CD14-positive monocyte (primary cell): ENCODE data around the gene PARG. TPM values are rescaled to one million over a fixed set of nuclear protein-coding genes. Genes with fewer than 3 reads are reported as not detected.

Experiments
- DNase-seq, 3 donors: peaks; one replicate each; pipeline ENCODE4 v3.0.0-alpha.2; 2011 to 2022
- H2AFZ ChIP-seq: 2 replicates; pipeline ENCODE4 v1.6.0; 2012; ENCODE audit warnings: mild to moderate bottlenecking, low read depth, low read length, inconsistent platforms; ENCODE audit not compliant: insufficient read depth, poor library complexity, severe bottlenecking
- H3K27ac ChIP-seq, 2 donors: 1 replicate in 1 of 2; 2 replicates in 1 of 2; pipeline ENCODE4 v1.5.1; 2012 to 2013; ENCODE audit warnings: low read length in 2 of 2, control low read depth in 1 of 2, inconsistent platforms in 1 of 2, low read depth in 1 of 2, mild to moderate bottlenecking in 1 of 2
- H3K27me3 ChIP-seq, 2 donors: one replicate each; pipeline versions ENCODE4 v1.6.0 to v1.6.1; 2011 to 2013; ENCODE audit warnings: low read length in 2 of 2; ENCODE audit not compliant: control insufficient read depth in 2 of 2, insufficient read depth in 2 of 2
- H3K36me3 ChIP-seq, 2 donors: replicated peaks in 1 of 2; 1 replicate in 1 of 2; 2 replicates in 1 of 2; pipeline versions ENCODE4 v1.5.1 to v1.6.1; 2012 to 2013; ENCODE audit warnings: low read length in 2 of 2, control low read depth in 1 of 2, inconsistent platforms in 1 of 2, mild to moderate bottlenecking in 1 of 2; ENCODE audit not compliant: insufficient read depth in 2 of 2, control insufficient read depth in 1 of 2
- H3K4me1 ChIP-seq, 2 donors: 1 replicate in 1 of 2; 2 replicates in 1 of 2; pipeline versions ENCODE4 v1.5.1 to v1.6.1; 2012 to 2013; ENCODE audit warnings: low read length in 2 of 2, control low read depth in 1 of 2, inconsistent platforms in 1 of 2, mild to moderate bottlenecking in 1 of 2, moderate library complexity in 1 of 2; ENCODE audit not compliant: insufficient read depth in 2 of 2, control insufficient read depth in 1 of 2
- H3K4me2 ChIP-seq: replicated peaks from 2 replicates; pipeline ENCODE3; 2012; ENCODE audit warnings: low read length, moderate library complexity, mild to moderate bottlenecking; ENCODE audit not compliant: poor library complexity, severe bottlenecking; ENCODE audit errors: extremely low read depth
- H3K4me3 ChIP-seq, 3 experiments: fragments of 200-600 bp in 1 of 3; sonication (generic) in 1 of 3; replicated peaks in 1 of 3; 1 replicate in 2 of 3; 2 replicates in 1 of 3; pipeline ENCODE4 v1.5.1; 2011 to 2013; ENCODE audit warnings: low read length in 3 of 3, mild to moderate bottlenecking in 3 of 3, control low read depth in 2 of 3, low read depth in 2 of 3, inconsistent platforms in 1 of 3, moderate library complexity in 1 of 3
- H3K79me2 ChIP-seq: 2 replicates; pipeline ENCODE4 v1.6.0; 2012; ENCODE audit warnings: mild to moderate bottlenecking, control low read depth, inconsistent platforms, low read length, moderate library complexity; ENCODE audit not compliant: insufficient read depth
- H3K9ac ChIP-seq: 2 replicates; pipeline ENCODE4 v1.6.0; 2017; ENCODE audit warnings: low read length, mild to moderate bottlenecking; ENCODE audit not compliant: insufficient read depth, poor library complexity, severe bottlenecking
- H3K9me3 ChIP-seq, 2 donors: replicated peaks in 1 of 2; 1 replicate in 1 of 2; 2 replicates in 1 of 2; pipeline versions ENCODE4 v1.5.1 to v1.6.1; 2012 to 2013; ENCODE audit warnings: low read length in 2 of 2, control low read depth in 1 of 2; ENCODE audit not compliant: control insufficient read depth in 1 of 2, insufficient read depth in 1 of 2
- H4K20me1 ChIP-seq: 2 replicates; pipeline ENCODE4 v1.6.0; 2012; ENCODE audit warnings: mild to moderate bottlenecking, low read length, control low read depth, moderate library complexity; ENCODE audit not compliant: insufficient read depth
- H3K27ac Mint-ChIP-seq, 7 donors: one replicate each; pipeline ENCODE4 v1.8.0; 2020; ENCODE audit warnings: mild to moderate bottlenecking in 7 of 7, mixed read lengths in 7 of 7, moderate library complexity in 6 of 7, inconsistent platforms in 2 of 7
- H3K27me3 Mint-ChIP-seq, 3 donors: one replicate each; pipeline ENCODE4 v1.8.0; 2021 to 2022; ENCODE audit warnings: low read depth in 3 of 3, mild to moderate bottlenecking in 3 of 3, mixed read lengths in 3 of 3, moderate library complexity in 3 of 3, inconsistent platforms in 1 of 3
- H3K36me3 Mint-ChIP-seq, 2 donors: one replicate each; pipeline ENCODE4 v1.8.0; 2020; ENCODE audit warnings: mixed read lengths in 2 of 2, inconsistent platforms in 1 of 2, mild to moderate bottlenecking in 1 of 2
- H3K4me1 Mint-ChIP-seq: one replicate; pipeline ENCODE4 v1.8.0; 2020; ENCODE audit warnings: mild to moderate bottlenecking, mixed read lengths
- H3K4me3 Mint-ChIP-seq, 2 donors: one replicate each; pipeline ENCODE4 v1.8.0; 2020; ENCODE audit warnings: mild to moderate bottlenecking in 2 of 2, mixed read lengths in 2 of 2, moderate library complexity in 1 of 2
- H3K9me3 Mint-ChIP-seq, 7 donors: one replicate each; pipeline ENCODE4 v1.8.0; 2020 to 2022; ENCODE audit warnings: mixed read lengths in 7 of 7, mild to moderate bottlenecking in 6 of 7, moderate library complexity in 6 of 7, inconsistent platforms in 2 of 7
- CTCF ChIP-seq: fragments of 200-600 bp; IDR thresholded peaks from one replicate; pipeline ENCODE4 v1.8.0; 2022; ENCODE audit warnings: antibody characterized with exemption, mild to moderate bottlenecking
- WGBS: methylation state at CpG from one replicate; pipeline ENCODE4 v1.1.5; 2013; ENCODE audit warnings: missing lambda C conversion rate; ENCODE audit not compliant: insufficient coverage; 5-methylcytosine and 5-hydroxymethylcytosine counted together
- intact Hi-C, 2 donors: fragments of 100-400 bp; cut with micrococcal nuclease; formaldehyde crosslinking; loops; one replicate each; pipeline versions ENCODE4 v1.15.0 to v1.15.1; 2023
- polyA plus RNA-seq, 3 donors: library from polyadenylated mRNA; depleted of rRNA in 1 of 3; unstranded in 2 of 3; stranded (reverse) in 1 of 3; fragments of 300-500 nt in 2 of 3; fragments of >200 nt in 1 of 3; fragmentation: Illumina TruSeq in 2 of 3; gene quantifications; 1 replicate in 2 of 3; 2 replicates in 1 of 3; pipeline ENCODE4 v1.2.3, GENCODE V29; 2012 to 2021

Gene PARG
- polyA plus RNA-seq, 3 donors = 6.3 to 8.0 (median 7.5) TPM

DNA sequence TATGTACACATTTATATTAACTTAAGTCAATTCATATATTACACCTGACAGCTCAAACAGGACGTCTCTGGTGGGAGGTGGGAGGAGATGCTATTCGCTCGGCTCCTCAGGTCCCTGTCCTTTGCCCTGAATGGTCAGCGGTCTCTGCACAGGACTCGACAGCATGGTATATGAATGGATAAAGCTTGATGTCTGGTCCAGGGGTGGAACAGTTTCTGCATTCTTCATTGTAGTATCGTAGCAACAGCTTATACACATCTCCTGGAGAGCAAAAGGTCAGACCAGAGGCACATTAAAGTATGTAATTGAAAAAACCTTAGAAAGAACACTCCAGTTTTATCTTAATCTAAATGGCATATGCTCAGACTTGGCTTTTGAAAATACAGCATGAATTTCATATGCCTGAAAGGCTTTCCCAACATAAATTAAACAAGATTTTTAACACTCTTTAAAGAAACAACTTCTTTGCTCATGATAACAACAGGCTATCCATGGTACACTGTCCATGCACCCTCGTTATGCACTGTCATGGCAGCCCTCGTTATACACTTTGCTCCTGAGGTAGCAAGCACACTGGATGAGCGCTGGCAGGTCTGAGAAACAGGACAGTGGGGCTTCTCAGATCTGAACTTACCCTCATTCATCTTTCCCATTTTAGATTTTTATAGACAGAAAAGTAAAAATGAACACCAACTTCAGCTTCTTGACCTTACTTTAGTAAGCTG, 122.4 kb downstream of the PARG start:
- H3K4me3 ChIP-seq = no peak overlapping the region
- peaks cover 37 to 73% of the 10 kb centered on the region in 2 donors for H3K36me3 ChIP-seq
- Mint-ChIP-seq H3K27ac (no peak overlapping the region), H3K4me3 (no peak overlapping the region), H3K9me3 (peaks cover 0 to 3% (median 0%) of the 10 kb centered on the region in 7 donors), H3K4me1 (no peaks in the 10 kb centered on the region), H3K36me3 (peaks cover 65 to 69% of the 10 kb centered on the region in 2 donors), H3K27me3 (no peaks in the 10 kb centered on the region)
- intact Hi-C loops = no loop called here
- no peak overlapping the region for H2AFZ ChIP-seq
- no peaks in the 10 kb centered on the region for H3K27me3 ChIP-seq
- DNase-seq = no peak
- H3K9ac ChIP-seq = no peak overlapping the region
- H3K4me1 ChIP-seq = no peaks in the 10 kb centered on the region
- no peak for TF ChIP-seq CTCF
- no peaks in the 10 kb centered on the region for H3K9me3 ChIP-seq
- H3K27ac ChIP-seq = no peak overlapping the region
- no peaks in the 10 kb centered on the region for H4K20me1 ChIP-seq
- H3K4me2 ChIP-seq = no peak overlapping the region
- 100% methylated on average over 3 of the region's 9 CpGs for WGBS
- H3K79me2 ChIP-seq = no peaks in the 10 kb centered on the region

DNA sequence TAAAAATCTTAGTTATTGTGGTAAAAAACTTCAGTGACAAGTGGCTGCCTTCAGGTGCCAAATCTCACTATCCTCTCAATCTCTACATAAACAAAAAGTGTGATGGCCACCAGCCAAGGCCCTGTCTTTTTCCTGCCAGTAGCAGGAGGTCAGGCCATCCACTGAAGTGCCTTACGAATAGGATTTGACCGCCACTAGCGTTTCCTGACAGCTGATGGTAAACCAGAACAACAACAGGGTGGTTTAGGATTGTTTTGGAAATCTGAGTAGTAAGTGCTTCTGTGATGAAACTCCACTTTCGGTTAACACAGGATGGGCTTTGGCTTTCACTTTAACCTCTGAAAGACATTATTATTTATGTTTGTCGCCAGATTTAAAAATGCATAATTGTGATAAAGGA, 124.0 kb downstream of the PARG start:
- Mint-ChIP-seq H3K27me3 (no peaks in the 10 kb centered on the region), H3K4me3 (no peak overlapping the region), H3K4me1 (no peaks in the 10 kb centered on the region), H3K9me3 (peaks cover 0 to 3% (median 0%) of the 10 kb centered on the region in 7 donors), H3K36me3 (peaks cover 57 to 65% of the 10 kb centered on the region in 2 donors), H3K27ac (no peak overlapping the region)
- H3K27me3 ChIP-seq = no peaks in the 10 kb centered on the region
- H3K27ac ChIP-seq = no peak overlapping the region
- no peak overlapping the region for H3K4me2 ChIP-seq
- no peak overlapping the region for H2AFZ ChIP-seq
- no peak for TF ChIP-seq CTCF
- H3K36me3 ChIP-seq = peaks cover 35 to 70% of the 10 kb centered on the region in 2 donors
- no peak overlapping the region for H3K9ac ChIP-seq
- H3K4me3 ChIP-seq = no peak overlapping the region
- intact Hi-C loops = no loop called here
- no peaks in the 10 kb centered on the region for H4K20me1 ChIP-seq
- no peaks in the 10 kb centered on the region for H3K9me3 ChIP-seq
- no peak for DNase-seq
- no peaks in the 10 kb centered on the region for H3K79me2 ChIP-seq
- WGBS = no CpG with 5 or more reads among the region's 5 CpGs
- no peaks in the 10 kb centered on the region for H3K4me1 ChIP-seq
